ENCODE measurements around the gene SCYL1. TPM values are rescaled to one million over a fixed set of nuclear protein-coding genes. Genes with fewer than 3 reads are reported as not detected.

The SCYL1 gene
- total RNA-seq, 1 experiment from 2014 or later: 70.9 TPM

- no peaks in the 10 kb centered on the region for H3K27me3 Mint-ChIP-seq (ENCODE audit: insufficient read depth, unreplicated experiment)
- peaks cover 29% of the 10 kb centered on the region for H3K4me1 Mint-ChIP-seq (ENCODE audit: insufficient read depth, unreplicated experiment)
- POLR2A ChIA-PET: interaction anchor here (0.9 to 30.1 kb wide), 7 partner anchors 8 to 65 kb away, joined by 4 to 2994 read pairs (median 11); partner anchors contain the start of genes MALAT1 and NEAT1
- H3K9me3 Mint-ChIP-seq (ENCODE audit: unreplicated experiment): no peaks in the 10 kb centered on the region
- no TSS peak for BruUV-seq (replicated peaks)
- H3K4me3 Mint-ChIP-seq (ENCODE audit: unreplicated experiment): no peak overlapping the region
- TF ChIP-seq CTCF (IDR thresholded peaks at IDR 0.05; ENCODE audit: unreplicated experiment): no peak
- no peak for DNase-seq (ENCODE audit: unreplicated experiment)
- intact Hi-C loops (cut with micrococcal nuclease): no loop called here
- peak overlapping the region; percentile 64 for H3K27ac Mint-ChIP-seq (ENCODE audit: low read depth, unreplicated experiment)
- CTCF ChIA-PET: interaction anchor here (0.8 to 3.7 kb wide), 6 partner anchors 10 to 70 kb away, joined by 3 to 17 read pairs (median 4); no protein-coding TSS in a partner anchor
- peaks cover 8% of the 10 kb centered on the region for H3K36me3 Mint-ChIP-seq (ENCODE audit: insufficient read depth, unreplicated experiment)
Measured at GRCh38 chr11:65485920-65486219, 39.0 kb upstream of the SCYL1 start.

GRCh38 chr11:65486570-65487466 is 38.1 kb upstream of the SCYL1 start:
- H3K27me3 Mint-ChIP-seq (ENCODE audit: insufficient read depth, unreplicated experiment): no peaks in the 10 kb centered on the region
- H3K9me3 Mint-ChIP-seq (ENCODE audit: unreplicated experiment): no peaks in the 10 kb centered on the region
- CTCF ChIA-PET: interaction anchor here (1.0 to 3.7 kb wide), 8 partner anchors 8 to 71 kb away, joined by 3 to 26 read pairs (median 4); no protein-coding TSS in a partner anchor
- H3K4me3 Mint-ChIP-seq (ENCODE audit: unreplicated experiment): no peak overlapping the region
- no TSS peak for BruUV-seq (replicated peaks)
- no peak for TF ChIP-seq CTCF (IDR thresholded peaks at IDR 0.05; ENCODE audit: unreplicated experiment)
- peak overlapping the region; percentile 79 for H3K27ac Mint-ChIP-seq (ENCODE audit: low read depth, unreplicated experiment)
- H3K4me1 Mint-ChIP-seq (ENCODE audit: insufficient read depth, unreplicated experiment): peaks cover 39% of the 10 kb centered on the region
- POLR2A ChIA-PET: interaction anchor here (0.6 to 30.1 kb wide), 15 partner anchors 14 to 356 kb away, joined by 3 to 2994 read pairs (median 10); partner anchors contain the start of genes MALAT1, NEAT1, POLA2 and SLC25A45
- H3K36me3 Mint-ChIP-seq (ENCODE audit: insufficient read depth, unreplicated experiment): peaks cover 8% of the 10 kb centered on the region
- intact Hi-C loops (cut with micrococcal nuclease): no loop called here
- no peak for DNase-seq (ENCODE audit: unreplicated experiment)

- CTCF ChIA-PET: interaction anchor here (0.6 to 3.7 kb wide), 6 partner anchors 9 to 30 kb away, joined by 3 to 26 read pairs (median 8); no protein-coding TSS in a partner anchor
- intact Hi-C loops (cut with micrococcal nuclease): no loop called here
- H3K27ac Mint-ChIP-seq (ENCODE audit: low read depth, unreplicated experiment): peak overlapping the region; percentile 79
- peak; percentile 99 for DNase-seq (ENCODE audit: unreplicated experiment)
- no peaks in the 10 kb centered on the region for H3K27me3 Mint-ChIP-seq (ENCODE audit: insufficient read depth, unreplicated experiment)
- no peaks in the 10 kb centered on the region for H3K9me3 Mint-ChIP-seq (ENCODE audit: unreplicated experiment)
- H3K4me1 Mint-ChIP-seq (ENCODE audit: insufficient read depth, unreplicated experiment): peaks cover 47% of the 10 kb centered on the region
- H3K4me3 Mint-ChIP-seq (ENCODE audit: unreplicated experiment): peak overlapping the region; percentile 24
- no peak for TF ChIP-seq CTCF (IDR thresholded peaks at IDR 0.05; ENCODE audit: unreplicated experiment)
- POLR2A ChIA-PET: interaction anchor here (0.6 to 30.1 kb wide), 15 partner anchors 15 to 594 kb away, joined by 3 to 2994 read pairs (median 4); partner anchors contain the start of genes FAU, MALAT1, MRPL49 and NEAT1
- BruUV-seq (replicated peaks): no TSS peak
- peaks cover 8% of the 10 kb centered on the region for H3K36me3 Mint-ChIP-seq (ENCODE audit: insufficient read depth, unreplicated experiment)
Measured at GRCh38 chr11:65487467-65488272, 37.2 kb upstream of the SCYL1 start.

Measured in MCF 10A (cell line).